ENCODE measurements around the gene PGBD1. TPM values are rescaled to one million over a fixed set of nuclear protein-coding genes. Genes with fewer than 3 reads are reported as not detected.

The PGBD1 gene
- total RNA-seq, 3 donors from 2014 or later (not counting 1 experiment from before 2014, with no cell fraction given): 1.1 to 1.5 (median 1.1) TPM

DNA sequence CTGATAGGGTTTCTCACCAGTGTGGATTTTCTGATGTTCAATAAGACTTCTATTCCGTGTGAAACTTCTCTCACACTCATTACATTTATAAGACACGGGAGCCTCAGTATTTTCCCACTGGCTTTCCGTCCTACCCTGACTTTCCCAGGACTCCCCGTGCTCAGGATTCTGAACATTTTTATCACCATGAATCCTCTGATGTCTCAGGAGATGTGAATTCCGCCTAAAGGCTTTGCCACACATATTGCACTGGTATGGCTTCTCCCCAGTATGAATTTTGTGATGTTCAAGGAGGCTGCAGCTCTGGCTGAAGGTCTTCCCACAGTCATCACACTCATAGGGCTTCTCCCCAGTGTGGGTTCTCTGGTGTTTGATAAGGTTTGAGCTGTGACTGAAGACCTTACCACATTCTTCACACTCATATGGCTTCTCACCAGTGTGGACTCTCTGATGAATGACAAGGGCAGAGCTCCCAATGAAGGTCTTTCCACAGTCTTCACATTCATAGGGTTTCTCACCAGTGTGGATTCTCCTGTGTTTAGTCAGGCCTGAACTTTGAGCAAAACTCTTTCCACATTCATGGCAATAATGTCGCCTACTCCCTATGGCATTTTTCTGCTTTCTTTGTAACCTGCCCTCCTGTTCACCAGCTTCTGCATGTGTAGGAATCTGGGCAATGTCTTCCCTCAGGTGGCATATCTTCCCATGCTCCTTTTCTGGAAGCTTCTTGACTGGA is 36.0 kb upstream of the PGBD1 start:
- Mint-ChIP-seq H3K27ac (peak overlapping the region in 1 of 2 donors; percentile 43), H3K4me3 (no peak overlapping the region), H3K4me1 (peaks cover 22 to 41% of the 10 kb centered on the region in 2 donors), H3K27me3 (ENCODE audit: low read depth in 2 of 2) (no peaks in the 10 kb centered on the region), H3K36me3 (peaks cover 47% of the 10 kb centered on the region), H3K9me3 (no peaks in the 10 kb centered on the region)
- H3K36me3 ChIP-seq (ENCODE audit: control insufficient read depth, insufficient read depth, low read length): peaks cover 39% of the 10 kb centered on the region
- H3K4me1 ChIP-seq (ENCODE audit: control insufficient read depth, insufficient read depth, low read length): no peaks in the 10 kb centered on the region
- H3K27me3 ChIP-seq (ENCODE audit: control insufficient read depth, insufficient read depth, low read length): no peaks in the 10 kb centered on the region
- no peak overlapping the region for H3K4me3 ChIP-seq (ENCODE audit: low read length)
- TF ChIP-seq, protein P1, sequence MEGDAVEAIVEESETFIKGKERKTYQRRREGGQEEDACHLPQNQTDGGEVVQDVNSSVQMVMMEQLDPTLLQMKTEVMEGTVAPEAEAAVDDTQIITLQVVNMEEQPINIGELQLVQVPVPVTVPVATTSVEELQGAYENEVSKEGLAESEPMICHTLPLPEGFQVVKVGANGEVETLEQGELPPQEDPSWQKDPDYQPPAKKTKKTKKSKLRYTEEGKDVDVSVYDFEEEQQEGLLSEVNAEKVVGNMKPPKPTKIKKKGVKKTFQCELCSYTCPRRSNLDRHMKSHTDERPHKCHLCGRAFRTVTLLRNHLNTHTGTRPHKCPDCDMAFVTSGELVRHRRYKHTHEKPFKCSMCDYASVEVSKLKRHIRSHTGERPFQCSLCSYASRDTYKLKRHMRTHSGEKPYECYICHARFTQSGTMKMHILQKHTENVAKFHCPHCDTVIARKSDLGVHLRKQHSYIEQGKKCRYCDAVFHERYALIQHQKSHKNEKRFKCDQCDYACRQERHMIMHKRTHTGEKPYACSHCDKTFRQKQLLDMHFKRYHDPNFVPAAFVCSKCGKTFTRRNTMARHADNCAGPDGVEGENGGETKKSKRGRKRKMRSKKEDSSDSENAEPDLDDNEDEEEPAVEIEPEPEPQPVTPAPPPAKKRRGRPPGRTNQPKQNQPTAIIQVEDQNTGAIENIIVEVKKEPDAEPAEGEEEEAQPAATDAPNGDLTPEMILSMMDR (IDR thresholded peaks at IDR 0.05): no peak
- DNase-seq (no peak), ATAC-seq (peak in 2 of 3 donors; percentile 53 to 72)
- no peaks in the 10 kb centered on the region for H3K9me3 ChIP-seq (ENCODE audit: control insufficient read depth, insufficient read depth, low read length)
- intact Hi-C loops (cut with micrococcal nuclease): no loop called here
- WGBS (ENCODE audit: insufficient coverage): 81% methylated on average over 6 of the region's 6 CpGs
- H3K27ac ChIP-seq (ENCODE audit: low read length): no peak overlapping the region

DNA sequence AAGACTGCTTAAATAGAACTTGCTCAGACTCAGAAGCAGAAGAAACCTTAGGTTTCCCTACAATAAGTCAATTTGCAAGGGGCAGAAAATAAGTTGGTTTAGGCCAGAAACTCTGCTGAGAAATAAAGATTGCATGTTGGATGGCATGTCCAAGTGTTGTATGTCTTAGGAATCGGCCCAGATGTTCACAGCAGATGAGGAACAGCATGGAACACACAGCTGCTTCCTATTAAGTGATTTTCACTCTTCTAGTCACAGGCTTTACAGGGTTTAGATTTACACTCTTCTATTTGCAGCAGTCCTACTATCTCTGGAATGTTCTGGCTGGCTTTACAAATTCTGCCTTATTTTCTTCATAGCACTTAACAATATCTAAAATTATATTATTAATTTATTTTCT is 32.5 kb upstream of the PGBD1 start:
- 69% methylated on average over 1 of the region's 1 CpG for WGBS (ENCODE audit: insufficient coverage)
- Histone ChIP-seq H3K4me3 (ENCODE audit: low read length) (no peak overlapping the region), H3K36me3 (ENCODE audit: control insufficient read depth, insufficient read depth, low read length) (peaks cover 39% of the 10 kb centered on the region), H3K27ac (ENCODE audit: low read length) (no peak overlapping the region), H3K9me3 (ENCODE audit: control insufficient read depth, insufficient read depth, low read length) (no peaks in the 10 kb centered on the region), H3K27me3 (ENCODE audit: control insufficient read depth, insufficient read depth, low read length) (no peaks in the 10 kb centered on the region), H3K4me1 (ENCODE audit: control insufficient read depth, insufficient read depth, low read length) (peaks cover 12% of the 10 kb centered on the region)
- Mint-ChIP-seq H3K9me3 (peaks cover 0 to 3% of the 10 kb centered on the region in 2 donors), H3K27me3 (ENCODE audit: low read depth in 2 of 2) (no peaks in the 10 kb centered on the region), H3K36me3 (peaks cover 40% of the 10 kb centered on the region), H3K4me3 (no peak overlapping the region), H3K4me1 (peaks cover 47 to 62% of the 10 kb centered on the region in 2 donors), H3K27ac (no peak overlapping the region)
- TF ChIP-seq, protein P1 (IDR thresholded peaks at IDR 0.05): no peak
- DNase-seq: no peak
- ATAC-seq: no peak
- intact Hi-C loops (cut with micrococcal nuclease): no loop called here

DNA sequence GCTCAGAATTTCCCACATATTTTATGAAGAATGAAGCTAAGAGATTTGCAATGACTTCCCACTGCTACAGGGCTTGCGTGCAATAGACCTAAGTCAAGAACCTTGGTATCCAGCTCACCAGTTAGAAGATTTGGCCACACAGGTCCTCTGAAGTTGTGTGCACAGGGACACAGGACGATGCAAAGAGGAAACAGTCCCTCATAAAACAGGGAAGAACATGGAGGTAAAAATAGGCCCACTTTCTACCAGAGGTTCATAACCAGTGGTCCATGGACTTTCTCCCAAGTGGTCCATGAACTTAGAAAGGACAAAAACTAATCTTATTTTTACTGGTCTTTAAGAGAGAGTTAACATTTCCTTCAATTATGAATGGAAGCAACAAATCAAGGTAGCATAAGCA is 30.6 kb upstream of the PGBD1 start:
- peak overlapping the region; percentile 76 for H3K4me3 Mint-ChIP-seq
- H3K4me1 ChIP-seq (ENCODE audit: control insufficient read depth, insufficient read depth, low read length): peaks cover 12% of the 10 kb centered on the region
- 78% methylated on average over 2 of the region's 2 CpGs for WGBS (ENCODE audit: insufficient coverage)
- no peak overlapping the region for H3K27ac Mint-ChIP-seq
- peaks cover 0 to 3% of the 10 kb centered on the region in 2 donors for H3K9me3 Mint-ChIP-seq
- TF ChIP-seq, protein P1 (IDR thresholded peaks at IDR 0.05): no peak
- no peak for DNase-seq
- H3K27me3 Mint-ChIP-seq (ENCODE audit: low read depth in 2 of 2): peaks cover 0 to 4% of the 10 kb centered on the region in 2 donors
- no peaks in the 10 kb centered on the region for H3K9me3 ChIP-seq (ENCODE audit: control insufficient read depth, insufficient read depth, low read length)
- H3K4me3 ChIP-seq (ENCODE audit: low read length): no peak overlapping the region
- peaks cover 34 to 46% of the 10 kb centered on the region in 2 donors for H3K4me1 Mint-ChIP-seq
- H3K36me3 ChIP-seq (ENCODE audit: control insufficient read depth, insufficient read depth, low read length): peaks cover 26% of the 10 kb centered on the region
- peaks cover 25% of the 10 kb centered on the region for H3K36me3 Mint-ChIP-seq
- H3K27ac ChIP-seq (ENCODE audit: low read length): no peak overlapping the region
- no peaks in the 10 kb centered on the region for H3K27me3 ChIP-seq (ENCODE audit: control insufficient read depth, insufficient read depth, low read length)
- intact Hi-C loops (cut with micrococcal nuclease): loop anchor here (5.0 kb wide), 3 partner anchors 87 to 128 kb away; partner anchors contain the start of genes ZKSCAN8, ZSCAN16 and ZSCAN31
- no peak for ATAC-seq
